ENCODE measurements around the gene KRTAP2-2. TPM values are rescaled to one million over a fixed set of nuclear protein-coding genes. Genes with fewer than 3 reads are reported as not detected.

The KRTAP2-2 gene
- total and polyA plus RNA-seq, 10 of the 15 experiments (the other 5 are each of a cell fraction or from before 2014, with no cell fraction given) = not detected

DNA sequence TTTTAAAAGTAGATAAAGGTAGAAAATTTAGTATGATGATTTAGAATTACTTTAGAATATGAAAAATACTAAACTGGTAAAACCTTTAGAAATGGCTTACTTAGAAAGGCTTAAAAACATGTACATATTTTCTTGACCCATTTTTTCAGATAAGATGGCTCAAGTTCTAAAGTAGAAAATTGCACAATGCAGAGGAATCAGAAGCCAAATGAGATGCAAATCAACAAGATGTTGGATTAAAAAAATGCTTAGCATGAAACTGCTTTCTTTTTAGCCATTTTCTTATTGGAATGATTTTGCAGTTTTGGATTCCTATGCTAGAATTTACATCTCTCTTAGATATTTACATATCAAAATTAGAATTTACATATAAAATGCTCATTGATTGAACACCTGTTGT, 44.6 kb downstream of the KRTAP2-2 start:
- Histone ChIP-seq H3K79me2 (ENCODE audit: control insufficient read depth, insufficient read depth, low read length) (no peaks in the 10 kb centered on the region), H3K27ac (ENCODE audit: control insufficient read depth, insufficient read depth) (no peak overlapping the region), H3K4me2 (ENCODE audit: control insufficient read depth, insufficient read depth) (no peak overlapping the region), H4K20me1 (ENCODE audit: control insufficient read depth, insufficient read depth) (no peaks in the 10 kb centered on the region), H3K9ac (ENCODE audit: control insufficient read depth, insufficient read depth, low read length) (no peak overlapping the region), H3K4me1 (ENCODE audit: control insufficient read depth, insufficient read depth, low read length) (no peaks in the 10 kb centered on the region), H3K4me3 (no peak overlapping the region), H3K36me3 (ENCODE audit: control insufficient read depth in 2 of 2, insufficient read depth in 2 of 2, low read length in 1 of 2) (no peaks in the 10 kb centered on the region), H2AFZ (ENCODE audit: control insufficient read depth, low read depth, low read length) (no peak overlapping the region), H3K9me3 (replicated peaks; ENCODE audit: control insufficient read depth, insufficient read depth, low read length) (no peaks in the 10 kb centered on the region), H3K27me3 (replicated peaks in 1 of 2; ENCODE audit: control insufficient read depth in 2 of 2, insufficient read depth in 2 of 2, low read length in 1 of 2) (peaks cover 0 to 3% of the 10 kb centered on the region in 2 experiments; a peak in 2 of 4 replicates)
- ATAC-seq (no peak), FAIRE-seq (no peak), DNase-seq (ENCODE audit: low read depth, low spot score) (no peak)
- SMC1A ChIA-PET (ENCODE audit: uncharacterized antibody, unreplicated experiment) = no interaction called here
- in situ Hi-C loops (cut with MboI) = no loop called here
- no peak for TF ChIP-seq DPF2 (IDR thresholded peaks at IDR 0.05)
- TF ChIP-seq PML (IDR thresholded peaks at IDR 0.05; ENCODE audit: low read length) = no peak
- TF ChIP-seq MTA3 (IDR thresholded peaks at IDR 0.05; ENCODE audit: borderline replicate concordance, low read length) = no peak
- TF ChIP-seq BCL11A (IDR thresholded peaks at IDR 0.05; ENCODE audit: low read depth, low read length) = no peak
- TF ChIP-seq SREBF2 (IDR thresholded peaks at IDR 0.05; ENCODE audit: low read length) = no peak
- TF ChIP-seq, protein P1, sequence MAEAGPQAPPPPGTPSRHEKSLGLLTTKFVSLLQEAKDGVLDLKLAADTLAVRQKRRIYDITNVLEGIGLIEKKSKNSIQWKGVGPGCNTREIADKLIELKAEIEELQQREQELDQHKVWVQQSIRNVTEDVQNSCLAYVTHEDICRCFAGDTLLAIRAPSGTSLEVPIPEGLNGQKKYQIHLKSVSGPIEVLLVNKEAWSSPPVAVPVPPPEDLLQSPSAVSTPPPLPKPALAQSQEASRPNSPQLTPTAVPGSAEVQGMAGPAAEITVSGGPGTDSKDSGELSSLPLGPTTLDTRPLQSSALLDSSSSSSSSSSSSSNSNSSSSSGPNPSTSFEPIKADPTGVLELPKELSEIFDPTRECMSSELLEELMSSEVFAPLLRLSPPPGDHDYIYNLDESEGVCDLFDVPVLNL (IDR thresholded peaks at IDR 0.05; ENCODE audit: low read depth, low read length) = no peak
- TF ChIP-seq MTA2 (IDR thresholded peaks at IDR 0.05; ENCODE audit: low read depth) = no peak
- TF ChIP-seq EP300 (IDR thresholded peaks at IDR 0.05; ENCODE audit: borderline replicate concordance in 1 of 2, control insufficient read depth in 1 of 2, low read depth in 2 of 2, low read length in 2 of 2) = no peak
- TF ChIP-seq, protein P2, sequence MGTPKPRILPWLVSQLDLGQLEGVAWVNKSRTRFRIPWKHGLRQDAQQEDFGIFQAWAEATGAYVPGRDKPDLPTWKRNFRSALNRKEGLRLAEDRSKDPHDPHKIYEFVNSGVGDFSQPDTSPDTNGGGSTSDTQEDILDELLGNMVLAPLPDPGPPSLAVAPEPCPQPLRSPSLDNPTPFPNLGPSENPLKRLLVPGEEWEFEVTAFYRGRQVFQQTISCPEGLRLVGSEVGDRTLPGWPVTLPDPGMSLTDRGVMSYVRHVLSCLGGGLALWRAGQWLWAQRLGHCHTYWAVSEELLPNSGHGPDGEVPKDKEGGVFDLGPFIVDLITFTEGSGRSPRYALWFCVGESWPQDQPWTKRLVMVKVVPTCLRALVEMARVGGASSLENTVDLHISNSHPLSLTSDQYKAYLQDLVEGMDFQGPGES (IDR thresholded peaks at IDR 0.05) = no peak
- TF ChIP-seq KAT2A (conservative IDR thresholded peaks at IDR 0.05; ENCODE audit: control insufficient read depth, low read depth, low read length) = no peak
- no peak for TF ChIP-seq ZSCAN29 (IDR thresholded peaks at IDR 0.05)
- no peak for TF ChIP-seq ZNF274 (IDR thresholded peaks at IDR 0.05; ENCODE audit: insufficient read depth, insufficient read length)
- no peak for TF ChIP-seq BHLHE40 (IDR thresholded peaks at IDR 0.05; ENCODE audit: borderline replicate concordance in 1 of 2, low read depth in 2 of 2, low read length in 1 of 2)
- no peak for TF ChIP-seq HDGF (IDR thresholded peaks at IDR 0.05)
- no peak for TF ChIP-seq ETV6 (conservative IDR thresholded peaks at IDR 0.05 in 1 of 2, IDR thresholded peaks at IDR 0.05 in 1 of 2; ENCODE audit: borderline replicate concordance in 1 of 2, low read depth in 1 of 2)
- TF ChIP-seq, protein P3, sequence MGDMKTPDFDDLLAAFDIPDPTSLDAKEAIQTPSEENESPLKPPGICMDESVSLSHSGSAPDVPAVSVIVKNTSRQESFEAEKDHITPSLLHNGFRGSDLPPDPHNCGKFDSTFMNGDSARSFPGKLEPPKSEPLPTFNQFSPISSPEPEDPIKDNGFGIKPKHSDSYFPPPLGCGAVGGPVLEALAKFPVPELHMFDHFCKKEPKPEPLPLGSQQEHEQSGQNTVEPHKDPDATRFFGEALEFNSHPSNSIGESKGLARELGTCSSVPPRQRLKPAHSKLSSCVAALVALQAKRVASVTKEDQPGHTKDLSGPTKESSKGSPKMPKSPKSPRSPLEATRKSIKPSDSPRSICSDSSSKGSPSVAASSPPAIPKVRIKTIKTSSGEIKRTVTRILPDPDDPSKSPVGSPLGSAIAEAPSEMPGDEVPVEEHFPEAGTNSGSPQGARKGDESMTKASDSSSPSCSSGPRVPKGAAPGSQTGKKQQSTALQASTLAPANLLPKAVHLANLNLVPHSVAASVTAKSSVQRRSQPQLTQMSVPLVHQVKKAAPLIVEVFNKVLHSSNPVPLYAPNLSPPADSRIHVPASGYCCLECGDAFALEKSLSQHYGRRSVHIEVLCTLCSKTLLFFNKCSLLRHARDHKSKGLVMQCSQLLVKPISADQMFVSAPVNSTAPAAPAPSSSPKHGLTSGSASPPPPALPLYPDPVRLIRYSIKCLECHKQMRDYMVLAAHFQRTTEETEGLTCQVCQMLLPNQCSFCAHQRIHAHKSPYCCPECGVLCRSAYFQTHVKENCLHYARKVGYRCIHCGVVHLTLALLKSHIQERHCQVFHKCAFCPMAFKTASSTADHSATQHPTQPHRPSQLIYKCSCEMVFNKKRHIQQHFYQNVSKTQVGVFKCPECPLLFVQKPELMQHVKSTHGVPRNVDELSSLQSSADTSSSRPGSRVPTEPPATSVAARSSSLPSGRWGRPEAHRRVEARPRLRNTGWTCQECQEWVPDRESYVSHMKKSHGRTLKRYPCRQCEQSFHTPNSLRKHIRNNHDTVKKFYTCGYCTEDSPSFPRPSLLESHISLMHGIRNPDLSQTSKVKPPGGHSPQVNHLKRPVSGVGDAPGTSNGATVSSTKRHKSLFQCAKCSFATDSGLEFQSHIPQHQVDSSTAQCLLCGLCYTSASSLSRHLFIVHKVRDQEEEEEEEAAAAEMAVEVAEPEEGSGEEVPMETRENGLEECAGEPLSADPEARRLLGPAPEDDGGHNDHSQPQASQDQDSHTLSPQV (IDR thresholded peaks at IDR 0.05) = no peak
- TF ChIP-seq, protein P4, sequence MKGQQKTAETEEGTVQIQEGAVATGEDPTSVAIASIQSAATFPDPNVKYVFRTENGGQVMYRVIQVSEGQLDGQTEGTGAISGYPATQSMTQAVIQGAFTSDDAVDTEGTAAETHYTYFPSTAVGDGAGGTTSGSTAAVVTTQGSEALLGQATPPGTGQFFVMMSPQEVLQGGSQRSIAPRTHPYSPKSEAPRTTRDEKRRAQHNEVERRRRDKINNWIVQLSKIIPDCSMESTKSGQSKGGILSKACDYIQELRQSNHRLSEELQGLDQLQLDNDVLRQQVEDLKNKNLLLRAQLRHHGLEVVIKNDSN (IDR thresholded peaks at IDR 0.05; ENCODE audit: borderline replicate concordance, extremely low read length, insufficient read depth, low read depth, low read length) = no peak
- no peak for TF ChIP-seq KLF5 (IDR thresholded peaks at IDR 0.05; ENCODE audit: partially characterized antibody)
- no peak for TF ChIP-seq TCF12 (IDR thresholded peaks at IDR 0.05; ENCODE audit: low read depth, low read length)
- TF ChIP-seq SREBF1 (IDR thresholded peaks at IDR 0.05; ENCODE audit: low read length) = no peak
- BruUV-seq (replicated peaks) = no TSS peak
- POLR2A ChIA-PET = no interaction called here
- CTCF ChIA-PET = no interaction called here
- RAD21 ChIA-PET (ENCODE audit: unreplicated experiment) = no interaction called here
- intact Hi-C loops (cut with micrococcal nuclease; ENCODE audit: unreplicated experiment) = no loop called here

All from GM12878 (cell line).